ENCODE data around the gene ING5. TPM values are rescaled to one million over a fixed set of nuclear protein-coding genes. Genes with fewer than 3 reads are reported as not detected.

Gene ING5
- total RNA-seq, 1 experiment from 2014 or later, result 39.8 TPM

DNA sequence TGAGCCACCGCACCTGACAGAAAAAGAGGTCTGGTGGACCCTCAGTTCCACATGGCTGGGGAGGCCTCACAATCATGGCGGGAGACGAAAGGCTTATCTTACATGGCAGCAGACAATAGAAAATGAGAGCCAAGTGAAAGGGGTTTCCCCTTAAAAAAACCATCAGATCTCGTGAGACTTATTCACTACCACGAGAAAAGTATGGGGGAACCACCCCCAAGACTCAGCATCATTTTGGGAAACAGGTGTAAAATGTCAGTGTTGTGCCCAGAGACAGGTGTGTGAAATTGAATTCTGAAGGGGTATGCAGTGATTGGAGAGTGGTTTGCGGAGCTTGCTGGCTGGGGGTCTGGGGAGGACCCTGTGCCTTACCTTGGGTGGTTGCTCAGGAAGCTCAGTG, 28.0 kb downstream of the ING5 start:
- Histone ChIP-seq H3K4me3 (ENCODE audit: low read depth in 2 of 2, low read length in 2 of 2) (no peak overlapping the region), H3K27me3 (ENCODE audit: control insufficient read depth, insufficient read depth, low read length) (no peaks in the 10 kb centered on the region), H3K36me3 (ENCODE audit: control insufficient read depth, insufficient read depth, low read length) (no peaks in the 10 kb centered on the region), H3K9me3 (ENCODE audit: control insufficient read depth, insufficient read depth, low read depth, low read length) (no peaks in the 10 kb centered on the region), H3K4me1 (ENCODE audit: control insufficient read depth, insufficient read depth, low read length) (no peaks in the 10 kb centered on the region), H3K27ac (ENCODE audit: low read length) (no peak overlapping the region)
- TF ChIP-seq POLR2AphosphoS5 (IDR thresholded peaks at IDR 0.05; ENCODE audit: low read depth, low read length), result no peak
- TF ChIP-seq SIN3A (IDR thresholded peaks at IDR 0.05; ENCODE audit: borderline replicate concordance, insufficient read depth, low read depth, low read length), result no peak
- TF ChIP-seq TCF7L2 (IDR thresholded peaks at IDR 0.05; ENCODE audit: low read depth, low read length), result no peak
- intact Hi-C loops (cut with micrococcal nuclease; ENCODE audit: unreplicated experiment), result loop anchor here (10.0 kb wide), 1 partner anchor 145 kb away; no protein-coding TSS in a partner anchor
- ATAC-seq (no peak), DNase-seq (ENCODE audit: low read depth, low spot score) (no peak)
- ChIA-PET CTCF (no interaction called here), POLR2A (no interaction called here)
- BruUV-seq (replicated peaks), result no TSS peak
- in situ Hi-C loops (cut with HindIII; ENCODE audit: low pct_unique_long_range_greater_than_20kb, low sequenced_read_pairs), result no loop called here

GRCh38 chr2:241730671-241731293, 28.9 kb downstream of the ING5 start:
- in situ Hi-C loops (cut with HindIII; ENCODE audit: low pct_unique_long_range_greater_than_20kb, low sequenced_read_pairs), result no loop called here

More at GRCh38 chr2:241730671-241731293, 28.9 kb downstream of the ING5 start:
- TF ChIP-seq TCF7L2 (IDR thresholded peaks at IDR 0.05; ENCODE audit: low read depth, low read length) (no peak), POLR2AphosphoS5 (IDR thresholded peaks at IDR 0.05; ENCODE audit: low read depth, low read length) (no peak), REST (IDR thresholded peaks at IDR 0.05; ENCODE audit: insufficient read depth in 1 of 2, low read depth in 2 of 2, low read length in 1 of 2) (no peak), SIN3A (IDR thresholded peaks at IDR 0.05; ENCODE audit: borderline replicate concordance, insufficient read depth, low read depth, low read length) (no peak)
- TF ChIP-seq, protein P1, sequence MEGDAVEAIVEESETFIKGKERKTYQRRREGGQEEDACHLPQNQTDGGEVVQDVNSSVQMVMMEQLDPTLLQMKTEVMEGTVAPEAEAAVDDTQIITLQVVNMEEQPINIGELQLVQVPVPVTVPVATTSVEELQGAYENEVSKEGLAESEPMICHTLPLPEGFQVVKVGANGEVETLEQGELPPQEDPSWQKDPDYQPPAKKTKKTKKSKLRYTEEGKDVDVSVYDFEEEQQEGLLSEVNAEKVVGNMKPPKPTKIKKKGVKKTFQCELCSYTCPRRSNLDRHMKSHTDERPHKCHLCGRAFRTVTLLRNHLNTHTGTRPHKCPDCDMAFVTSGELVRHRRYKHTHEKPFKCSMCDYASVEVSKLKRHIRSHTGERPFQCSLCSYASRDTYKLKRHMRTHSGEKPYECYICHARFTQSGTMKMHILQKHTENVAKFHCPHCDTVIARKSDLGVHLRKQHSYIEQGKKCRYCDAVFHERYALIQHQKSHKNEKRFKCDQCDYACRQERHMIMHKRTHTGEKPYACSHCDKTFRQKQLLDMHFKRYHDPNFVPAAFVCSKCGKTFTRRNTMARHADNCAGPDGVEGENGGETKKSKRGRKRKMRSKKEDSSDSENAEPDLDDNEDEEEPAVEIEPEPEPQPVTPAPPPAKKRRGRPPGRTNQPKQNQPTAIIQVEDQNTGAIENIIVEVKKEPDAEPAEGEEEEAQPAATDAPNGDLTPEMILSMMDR (IDR thresholded peaks at IDR 0.05), result no peak
- ATAC-seq (no peak), DNase-seq (ENCODE audit: low read depth, low spot score) (no peak)
- Histone ChIP-seq H3K9me3 (ENCODE audit: control insufficient read depth, insufficient read depth, low read depth, low read length) (no peaks in the 10 kb centered on the region), H3K4me1 (ENCODE audit: control insufficient read depth, insufficient read depth, low read length) (no peaks in the 10 kb centered on the region), H3K36me3 (ENCODE audit: control insufficient read depth, insufficient read depth, low read length) (no peaks in the 10 kb centered on the region), H3K27me3 (ENCODE audit: control insufficient read depth, insufficient read depth, low read length) (no peaks in the 10 kb centered on the region), H3K4me3 (ENCODE audit: low read depth in 2 of 2, low read length in 2 of 2) (no peak overlapping the region), H3K27ac (ENCODE audit: low read length) (no peak overlapping the region)
- POLR2A ChIA-PET, result no interaction called here
- intact Hi-C loops (cut with micrococcal nuclease; ENCODE audit: unreplicated experiment), result loop anchor here (10.0 kb wide), 1 partner anchor 144 kb away; no protein-coding TSS in a partner anchor
- CTCF ChIA-PET, result no interaction called here
- no TSS peak for BruUV-seq (replicated peaks)

Measured in Panc1 (cell line).